Brain microvascular endothelial cell (primary cell): ENCODE measurements around the gene YY1.

Experiments
- DNase-seq: peaks from one replicate; pipeline ENCODE4 v3.0.0-alpha.2; 2020
- H3K27ac ChIP-seq: fragments of 250-450 bp; sonication (Bioruptor Pico); 2 replicates; pipeline ENCODE4 v1.5.1; 2020; ENCODE audit warnings: mild to moderate bottlenecking, moderate library complexity
- H3K27me3 ChIP-seq: fragments of 250-450 bp; sonication (Bioruptor Pico); replicated peaks from 2 replicates; pipeline ENCODE4 v1.5.1; 2020; ENCODE audit warnings: mild to moderate bottlenecking
- H3K36me3 ChIP-seq: fragments of 250-450 bp; sonication (Bioruptor Pico); replicated peaks from 2 replicates; pipeline ENCODE4 v1.5.1; 2020; ENCODE audit warnings: mild to moderate bottlenecking
- H3K4me3 ChIP-seq: 2 replicates; pipeline ENCODE4 v1.5.1; 2011; ENCODE audit warnings: low read depth, mild to moderate bottlenecking, control low read depth, low read length, moderate library complexity
- CTCF ChIP-seq: IDR thresholded peaks from 2 replicates; pipeline ENCODE4 v1.5.1; 2011; ENCODE audit warnings: low read depth, mild to moderate bottlenecking, moderate library complexity, low read length, control low read depth, inconsistent platforms; ENCODE audit errors: missing control alignments
- in situ Hi-C: cut with HindIII; loops from 2 replicates; pipeline ENCODE4 v1.10.0; 2017; ENCODE audit warnings: low sequenced_read_pairs, low pct_ligation_motif_present

The YY1 gene

GRCh38 chr14:100243020-100243419 lies 4.1 kb downstream of the YY1 start:
- no peak for DNase-seq
- Histone ChIP-seq H3K4me3 (no peak overlapping the region), H3K36me3 (no peaks in the 10 kb centered on the region), H3K27me3 (no peaks in the 10 kb centered on the region), H3K27ac (no peak overlapping the region)
- TF ChIP-seq CTCF: no peak
- in situ Hi-C loops: no loop called here

GRCh38 chr14:100246809-100247428 lies 8.0 kb downstream of the YY1 start:
- TF ChIP-seq CTCF: peak; percentile 71
- DNase-seq: no peak
- no peak overlapping the region for H3K4me3 ChIP-seq
- no peak overlapping the region for H3K27ac ChIP-seq
- in situ Hi-C loops: no loop called here
- H3K36me3 ChIP-seq: no peaks in the 10 kb centered on the region
- no peaks in the 10 kb centered on the region for H3K27me3 ChIP-seq

GRCh38 chr14:100250732-100251465 lies 12.0 kb downstream of the YY1 start:
- Histone ChIP-seq H3K36me3 (no peaks in the 10 kb centered on the region), H3K27ac (no peak overlapping the region), H3K27me3 (no peaks in the 10 kb centered on the region), H3K4me3 (no peak overlapping the region)
- no peak for TF ChIP-seq CTCF
- DNase-seq: no peak
- in situ Hi-C loops: no loop called here

- Histone ChIP-seq H3K27me3 (no peaks in the 10 kb centered on the region), H3K27ac (no peak overlapping the region), H3K36me3 (no peaks in the 10 kb centered on the region), H3K4me3 (no peak overlapping the region)
- in situ Hi-C loops: no loop called here
- DNase-seq: no peak
- TF ChIP-seq CTCF: no peak
Observed at GRCh38 chr14:100252684-100253083, 13.7 kb downstream of the YY1 start.

- no peak for TF ChIP-seq CTCF
- no peak overlapping the region for H3K4me3 ChIP-seq
- DNase-seq: no peak
- in situ Hi-C loops: no loop called here
- no peak overlapping the region for H3K27ac ChIP-seq
- no peaks in the 10 kb centered on the region for H3K36me3 ChIP-seq
- H3K27me3 ChIP-seq: no peaks in the 10 kb centered on the region
Observed at GRCh38 chr14:100256339-100256895, 17.5 kb downstream of the YY1 start.

- Histone ChIP-seq H3K27me3 (no peaks in the 10 kb centered on the region), H3K36me3 (peaks cover 8% of the 10 kb centered on the region), H3K27ac (no peak overlapping the region), H3K4me3 (no peak overlapping the region)
- in situ Hi-C loops: no loop called here
- no peak for DNase-seq
- no peak for TF ChIP-seq CTCF
Observed at GRCh38 chr14:100261621-100262020, 22.7 kb downstream of the YY1 start.
